Activated CD4-positive, CD25-positive, alpha-beta regulatory T cell treated with anti-CD3 and anti-CD28 coated beads, Interleukin-2, amount 50 U/mL, for 24 hours (primary cell): ENCODE results near the gene NFIC.
"Not testable (repeated sequence)": the region's sequence is repeated elsewhere in the genome, so short reads cannot be mapped to it uniquely, and the experiment has no call there.

Experiments
- ATAC-seq, 2 donors: fragments of 150-1000 bp; cut with Tn5 transposase; one replicate each; pipeline ENCODE4 v1.10.0; 2021; ENCODE audit warnings: mild to moderate bottlenecking in 1 of 2, moderate library complexity in 1 of 2

Gene NFIC

DNA sequence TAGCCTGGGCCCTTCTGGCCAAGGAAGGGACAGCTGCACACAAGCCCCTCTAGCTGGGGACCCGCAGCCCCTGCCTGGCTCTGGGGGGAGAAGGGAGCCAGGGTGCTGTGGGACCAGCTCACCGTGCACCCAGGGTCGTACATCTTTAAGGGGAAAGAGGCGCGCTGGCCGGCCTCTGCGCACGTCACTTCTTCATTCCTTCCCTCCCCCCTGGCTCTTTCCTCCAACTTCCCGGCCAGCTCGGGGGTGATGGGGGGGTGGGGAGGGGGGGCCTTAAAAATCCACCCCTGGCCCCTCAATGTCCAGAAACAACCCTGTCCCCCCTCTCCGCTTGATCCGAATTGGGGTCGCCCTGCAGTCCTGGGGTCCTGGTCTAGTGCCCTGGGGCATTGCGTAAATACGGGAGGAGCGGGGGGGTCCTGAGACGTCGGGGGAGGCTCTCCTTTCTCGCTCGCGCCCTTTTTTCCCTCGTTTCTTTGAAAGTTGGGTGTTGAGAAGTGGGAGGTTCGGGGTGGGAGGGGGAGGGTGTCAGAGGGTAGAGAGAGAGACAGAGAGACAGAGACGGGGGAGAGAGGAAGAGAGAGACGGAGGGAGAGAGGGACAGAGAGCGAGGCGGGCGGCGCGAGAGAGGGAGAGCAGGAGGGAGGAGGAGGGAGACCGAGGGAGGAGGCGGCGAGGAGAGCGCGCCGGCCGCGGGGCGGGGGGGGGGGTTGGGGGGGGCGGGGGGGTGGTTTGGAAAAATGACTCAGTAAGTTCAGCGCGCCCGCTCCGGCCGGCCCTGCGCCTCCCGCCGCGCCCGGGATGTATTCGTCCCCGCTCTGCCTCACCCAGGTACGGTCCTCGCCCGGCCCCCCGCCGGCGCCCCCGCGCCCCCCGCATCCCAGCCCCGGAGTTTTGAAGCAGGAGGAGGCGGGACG lies at the start of gene NFIC:
Gene NFIC, plus strand, starts transcription at position 748 of the 917 bp plus-strand sequence. Its CDS starts 54 bp downstream, at position 802.
- ATAC-seq, result peak; percentile 40 to 46

DNA sequence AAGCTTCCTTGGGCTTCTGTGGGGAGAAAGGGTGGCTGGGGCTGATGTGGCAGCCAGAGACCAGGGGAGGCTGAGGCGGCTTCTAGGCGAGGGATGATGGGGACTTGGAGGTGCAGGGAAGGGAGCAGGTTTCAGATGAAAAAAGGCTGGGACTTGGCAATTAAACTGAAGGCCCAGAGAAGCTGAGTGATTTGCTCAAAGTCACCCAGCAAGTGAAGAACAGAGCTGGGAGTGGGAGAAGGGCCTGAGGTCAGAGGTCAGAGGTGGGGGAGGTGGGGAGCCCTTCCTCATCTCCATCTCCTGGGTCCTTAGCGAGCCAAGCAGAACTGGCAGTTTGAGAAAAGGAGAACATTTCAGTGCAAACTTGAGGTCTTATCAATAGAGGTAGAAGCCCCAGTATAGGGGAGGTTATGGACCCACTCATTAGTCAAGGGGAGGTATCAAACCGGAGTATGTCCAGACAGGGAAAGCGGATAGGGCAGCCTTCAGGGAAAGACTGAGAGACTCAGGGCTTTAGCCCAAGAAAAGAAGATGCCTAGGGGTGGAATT lies 49.6 kb upstream of the NFIC start:
- ATAC-seq, result no peak

DNA sequence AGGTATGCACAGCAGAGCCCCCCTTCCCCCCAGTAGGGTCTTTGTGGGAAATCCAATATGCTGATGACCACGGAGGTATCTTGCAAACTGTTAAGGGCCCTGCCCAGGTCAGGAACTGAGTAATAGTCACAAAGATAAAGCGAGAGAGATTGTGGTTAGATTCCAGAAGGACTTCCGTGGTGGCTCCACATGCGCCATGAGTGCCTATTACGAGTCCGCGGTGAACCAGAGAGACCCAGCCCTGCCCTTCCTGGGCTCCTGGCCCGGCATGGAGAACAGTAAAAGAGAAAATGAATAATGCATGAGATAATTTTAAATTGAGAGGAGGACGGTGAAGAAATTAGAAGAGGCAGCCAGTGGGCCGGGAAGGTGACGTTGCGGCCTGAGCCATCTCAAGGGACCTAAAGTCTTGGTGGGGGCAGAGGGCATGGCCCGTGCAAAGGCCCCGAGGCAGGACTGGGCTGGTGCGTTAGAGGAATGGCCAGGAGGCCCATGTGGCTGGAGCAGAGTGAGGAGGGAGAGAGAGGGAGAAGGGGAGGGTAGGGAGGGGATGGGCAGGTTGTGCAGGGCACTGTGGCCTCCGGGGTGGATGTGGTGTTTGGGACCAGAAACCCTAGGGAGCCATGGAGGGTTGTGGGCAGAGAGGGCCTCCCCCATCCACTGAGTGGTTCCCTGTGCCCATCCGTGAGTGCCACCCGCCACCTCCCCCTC lies 46.6 kb upstream of the NFIC start:
- ATAC-seq, result no peak

DNA sequence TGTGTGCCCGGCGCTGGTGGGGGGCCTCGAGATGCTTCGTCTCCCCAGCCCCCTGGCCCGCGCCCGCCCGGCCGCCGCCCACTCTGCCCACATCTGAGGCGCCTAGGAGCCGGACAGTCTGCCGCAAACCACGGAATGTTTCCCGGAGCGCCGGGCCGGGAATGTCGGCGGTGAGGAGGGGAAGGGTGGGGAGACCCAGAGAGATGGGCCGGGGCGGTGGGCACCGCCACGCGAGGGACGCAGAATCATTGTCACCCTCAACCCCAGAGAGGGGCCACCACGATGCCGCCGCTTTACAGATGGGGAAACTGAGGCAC lies 46.1 kb upstream of the NFIC start:
- no peak for ATAC-seq

DNA sequence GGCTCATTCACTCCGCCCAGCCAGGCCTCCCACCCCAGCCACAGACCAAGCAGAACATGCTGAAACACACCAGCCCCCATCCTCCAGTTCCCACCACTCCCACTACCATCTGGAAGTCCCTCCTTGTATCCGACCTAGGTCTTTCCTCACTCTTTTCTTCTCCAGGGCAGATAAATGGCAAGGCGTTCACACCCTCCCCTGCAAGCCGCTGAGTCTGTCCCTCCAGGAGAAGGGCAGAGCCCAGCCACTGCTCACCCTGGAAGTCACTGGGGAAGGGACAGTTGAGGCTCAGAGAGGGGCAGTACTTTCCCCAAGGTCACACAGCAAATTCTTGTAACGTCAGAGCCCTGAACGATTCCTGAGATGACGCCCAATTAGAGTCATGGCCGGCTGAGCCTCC lies 45.5 kb upstream of the NFIC start:
- no peak for ATAC-seq

DNA sequence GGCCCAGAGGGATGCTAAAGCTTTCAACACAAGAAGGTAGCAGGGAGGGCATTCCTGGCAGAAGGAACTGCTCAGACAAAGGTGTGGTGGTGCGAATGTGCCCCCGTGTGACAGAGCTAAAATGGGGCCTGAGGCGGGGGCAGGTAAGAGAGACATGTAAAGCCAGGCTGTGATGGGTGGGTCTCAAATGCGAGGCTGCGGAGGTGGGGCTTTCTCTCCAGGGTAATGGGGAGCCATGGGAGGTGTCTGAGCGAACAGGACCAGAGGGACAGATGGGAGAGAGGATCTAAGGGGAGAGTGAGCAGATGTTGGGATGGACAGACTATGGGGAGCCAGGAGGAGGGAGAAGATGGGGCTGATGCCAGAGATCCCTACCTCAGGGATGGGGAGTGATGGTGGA lies 44.7 kb upstream of the NFIC start:
- ATAC-seq, result no peak

DNA sequence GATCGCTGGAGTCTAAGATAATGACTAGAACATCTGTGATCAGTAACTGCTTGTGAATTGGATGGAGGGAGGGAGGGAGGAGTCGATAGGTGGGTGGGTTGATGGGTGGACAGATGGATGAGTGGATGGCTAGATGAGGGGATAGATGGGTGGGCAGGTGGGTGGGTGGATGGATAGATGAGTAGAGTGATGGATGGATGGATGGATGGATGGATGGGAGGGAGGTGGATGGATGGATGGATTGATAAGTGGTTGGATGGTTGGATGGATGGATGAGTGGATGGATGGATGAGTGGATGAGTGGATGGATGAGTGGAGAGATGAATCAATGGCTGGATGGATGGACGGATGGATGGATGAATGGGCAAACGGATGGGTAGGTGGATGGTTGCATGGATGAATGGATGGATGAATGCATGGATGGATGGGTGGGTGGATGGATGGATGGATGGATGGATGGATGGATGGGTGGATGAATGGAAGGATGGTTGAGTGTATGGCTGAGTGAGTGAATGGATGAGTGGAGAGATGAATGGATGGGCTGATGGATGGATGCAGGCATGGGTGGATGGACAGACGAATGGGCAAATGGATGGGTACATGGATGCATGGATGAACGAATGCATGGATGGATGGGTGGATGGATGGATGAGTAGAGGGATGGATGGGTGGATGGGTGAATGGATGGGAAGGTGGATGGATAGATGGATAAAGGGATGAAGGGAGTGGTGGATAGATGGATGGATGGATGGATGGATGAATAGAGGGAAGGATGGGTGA lies 44.0 kb upstream of the NFIC start:
- no peak for ATAC-seq

DNA sequence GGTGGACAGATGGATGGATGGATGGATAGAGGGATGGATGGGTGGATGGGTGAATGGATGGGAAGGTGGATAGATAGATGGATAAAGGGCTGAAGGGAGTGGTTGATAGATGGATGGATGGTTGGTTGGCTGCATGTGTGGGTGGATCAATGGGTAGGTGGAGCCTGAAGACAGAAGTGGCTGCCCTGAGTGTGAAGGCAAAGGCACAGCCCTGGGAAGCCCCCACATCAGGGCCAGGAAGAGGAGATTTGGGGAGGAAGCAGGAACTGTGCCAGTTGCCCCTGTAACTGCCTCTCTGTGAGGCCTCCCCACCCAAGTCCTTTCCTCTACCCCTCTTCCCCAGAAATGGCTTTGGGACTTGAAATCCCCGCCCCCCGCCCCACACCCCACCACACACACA lies 43.4 kb upstream of the NFIC start:
- ATAC-seq, result no peak

DNA sequence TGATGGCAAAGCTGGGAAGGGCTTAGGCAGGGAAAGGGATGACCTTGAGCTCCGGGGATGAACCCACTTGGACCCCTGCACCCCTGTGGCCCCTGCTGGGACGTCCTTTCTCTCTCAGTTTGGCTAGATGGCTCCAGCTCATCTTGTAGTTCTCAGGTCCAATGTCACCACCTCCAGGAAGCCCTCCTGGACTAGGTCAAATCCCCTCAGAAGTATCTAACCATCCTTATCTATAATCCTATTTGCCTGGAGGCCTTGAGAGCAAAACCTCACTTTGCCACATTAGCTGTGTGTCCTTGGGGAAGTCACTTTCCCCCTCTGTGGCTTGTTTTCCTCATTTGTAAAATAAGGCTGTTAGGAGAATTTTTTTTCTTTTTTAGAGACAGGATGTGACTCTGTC lies 42.7 kb upstream of the NFIC start:
- ATAC-seq, result no peak

DNA sequence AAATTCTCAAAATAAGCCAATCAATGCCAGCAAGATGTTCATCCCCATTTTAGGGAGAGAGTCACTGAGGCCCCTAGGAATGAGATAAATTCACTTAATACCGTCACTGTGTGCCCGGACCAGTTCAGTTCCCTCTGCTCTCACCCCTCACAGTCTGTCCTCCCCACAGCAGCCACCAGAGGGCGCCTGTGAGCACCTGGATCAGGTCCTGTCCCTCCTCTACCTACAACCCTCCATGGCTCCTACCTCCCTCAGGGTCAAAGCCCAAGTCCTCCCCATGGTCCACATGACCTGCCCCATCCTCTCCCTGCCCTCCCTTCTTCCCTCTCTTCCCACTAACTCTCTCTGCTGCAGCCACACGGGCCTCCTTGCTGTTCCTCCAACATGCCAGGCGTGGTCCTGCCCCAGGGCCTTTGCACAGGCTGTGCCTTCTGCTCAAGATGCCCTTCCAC lies 42.0 kb upstream of the NFIC start:
- peak; percentile 44 to 66 for ATAC-seq

DNA sequence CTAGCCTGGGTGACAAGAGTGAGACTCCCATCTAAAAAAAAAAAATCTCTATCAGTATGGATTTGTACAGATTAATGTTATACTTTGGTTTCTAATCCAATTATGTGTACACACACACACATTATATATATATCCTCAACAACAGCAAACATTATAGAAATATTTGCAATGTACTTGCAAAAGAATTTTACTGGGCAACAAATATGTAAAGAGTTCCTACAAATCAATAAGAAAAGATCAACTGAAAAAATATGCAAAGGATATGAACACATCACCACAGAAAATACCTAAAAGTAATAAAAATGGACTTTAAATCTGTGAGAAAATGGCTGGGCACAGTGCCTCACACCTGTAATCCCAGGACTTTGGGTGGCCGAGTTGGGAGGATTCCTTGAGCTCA lies 40.9 kb upstream of the NFIC start:
- ATAC-seq, result no peak

DNA sequence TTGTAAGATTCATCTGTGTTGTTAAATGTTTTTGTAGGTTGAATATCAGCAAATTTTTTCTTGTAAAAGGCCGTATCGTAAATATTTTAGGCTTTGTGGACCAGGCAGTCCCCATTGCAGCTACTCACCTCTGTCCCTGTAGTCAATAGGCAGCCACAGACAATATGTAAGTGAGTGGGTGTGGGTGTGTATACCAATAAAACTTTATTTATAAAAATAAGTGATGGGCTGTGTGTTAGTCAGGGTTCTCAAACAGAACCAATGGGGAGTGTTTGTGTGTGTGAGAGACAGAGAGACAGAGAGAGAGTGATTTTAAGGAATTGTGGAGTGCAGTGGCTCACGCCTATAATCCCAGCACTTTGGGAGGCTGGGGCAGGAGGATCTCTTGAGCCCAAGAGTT lies 37.6 kb upstream of the NFIC start:
- no peak for ATAC-seq

DNA sequence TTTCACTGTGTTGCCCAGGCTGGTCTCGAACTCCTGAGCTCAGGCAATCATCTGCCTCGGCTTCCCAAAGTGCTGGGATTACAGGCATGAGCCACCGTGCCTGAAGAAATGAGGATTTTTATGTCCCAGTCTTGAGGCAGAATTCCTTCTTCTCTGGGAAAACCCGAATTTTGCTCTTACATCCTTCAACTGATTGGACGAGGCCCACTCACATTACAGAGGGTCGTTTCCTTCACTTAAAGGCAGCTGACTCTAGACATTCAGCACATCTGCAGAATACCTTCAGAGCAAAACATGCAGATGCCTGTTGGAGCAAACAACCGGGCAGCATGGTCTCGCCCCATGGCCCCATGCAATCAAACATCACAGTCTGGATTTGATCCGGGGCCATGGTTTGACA lies 36.3 kb upstream of the NFIC start:
- no peak for ATAC-seq

DNA sequence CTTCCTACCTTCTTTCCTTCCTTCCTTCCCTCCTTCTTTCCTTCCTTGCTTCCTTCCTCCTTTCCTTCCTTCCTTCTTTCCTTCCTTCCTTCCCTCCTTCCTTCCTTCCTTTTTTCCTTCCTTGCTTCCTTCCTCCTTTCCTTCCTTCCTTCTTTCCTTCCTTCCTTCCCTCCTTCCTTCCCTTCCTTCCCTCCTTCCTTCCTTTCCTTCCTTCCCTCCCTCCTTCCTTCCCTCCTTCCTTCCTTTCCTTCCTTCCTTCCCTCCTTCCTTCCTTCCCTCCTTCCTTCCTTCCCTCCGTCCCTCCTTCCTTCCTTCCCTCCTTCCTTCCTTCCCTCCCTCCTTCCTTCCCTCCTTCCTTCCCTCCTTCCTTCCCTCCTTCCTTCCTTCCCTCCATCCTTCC lies 34.2 kb upstream of the NFIC start:
- ATAC-seq, result not testable (repeated sequence)

DNA sequence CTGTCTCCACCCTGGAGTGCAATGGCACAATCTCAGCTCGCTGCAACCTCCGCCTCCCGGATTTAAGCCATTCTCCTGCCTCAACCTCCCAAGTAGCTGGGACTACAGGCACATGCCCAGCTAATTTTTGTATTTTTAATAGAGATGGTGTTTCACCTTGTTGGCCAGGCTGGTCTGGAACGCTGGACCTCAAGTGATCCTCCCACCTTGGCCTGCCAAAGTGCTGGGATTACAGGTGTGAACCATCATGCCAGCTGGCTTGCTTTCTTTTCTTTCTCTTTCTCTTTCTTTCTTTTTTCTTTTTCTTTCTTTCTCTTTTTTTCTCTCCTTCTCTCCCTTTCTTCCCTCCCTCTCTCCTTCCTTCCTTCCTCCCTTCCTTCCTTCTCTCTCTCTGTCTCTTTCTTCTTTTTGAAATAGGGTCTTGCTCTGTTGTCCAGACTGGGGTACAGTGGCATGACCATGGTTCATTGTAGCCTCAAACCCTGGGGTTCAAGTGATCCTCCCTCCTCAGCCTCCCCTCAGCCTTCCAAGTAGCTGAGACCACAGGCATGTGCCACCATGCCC lies 33.3 kb upstream of the NFIC start:
- ATAC-seq, result no peak

DNA sequence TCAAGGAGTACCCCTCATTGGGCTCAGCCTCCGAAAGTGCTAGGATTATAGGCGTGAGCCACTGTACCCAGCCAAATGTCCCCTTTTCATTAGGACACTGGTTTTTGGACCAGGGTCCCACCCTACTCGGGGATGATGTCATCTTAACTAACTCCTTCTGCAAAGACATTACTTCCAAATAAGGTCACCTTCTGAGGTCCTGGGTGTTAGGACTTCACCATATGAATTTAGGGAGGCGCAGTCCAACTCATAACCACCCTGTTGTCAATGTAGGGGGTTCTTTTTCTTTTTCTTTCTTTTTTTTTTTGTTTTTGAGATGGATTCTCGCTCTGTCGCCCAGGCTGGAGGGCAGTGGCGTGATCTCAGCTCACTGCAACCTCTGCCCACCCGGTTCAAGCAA lies 32.7 kb upstream of the NFIC start:
- ATAC-seq, result no peak

DNA sequence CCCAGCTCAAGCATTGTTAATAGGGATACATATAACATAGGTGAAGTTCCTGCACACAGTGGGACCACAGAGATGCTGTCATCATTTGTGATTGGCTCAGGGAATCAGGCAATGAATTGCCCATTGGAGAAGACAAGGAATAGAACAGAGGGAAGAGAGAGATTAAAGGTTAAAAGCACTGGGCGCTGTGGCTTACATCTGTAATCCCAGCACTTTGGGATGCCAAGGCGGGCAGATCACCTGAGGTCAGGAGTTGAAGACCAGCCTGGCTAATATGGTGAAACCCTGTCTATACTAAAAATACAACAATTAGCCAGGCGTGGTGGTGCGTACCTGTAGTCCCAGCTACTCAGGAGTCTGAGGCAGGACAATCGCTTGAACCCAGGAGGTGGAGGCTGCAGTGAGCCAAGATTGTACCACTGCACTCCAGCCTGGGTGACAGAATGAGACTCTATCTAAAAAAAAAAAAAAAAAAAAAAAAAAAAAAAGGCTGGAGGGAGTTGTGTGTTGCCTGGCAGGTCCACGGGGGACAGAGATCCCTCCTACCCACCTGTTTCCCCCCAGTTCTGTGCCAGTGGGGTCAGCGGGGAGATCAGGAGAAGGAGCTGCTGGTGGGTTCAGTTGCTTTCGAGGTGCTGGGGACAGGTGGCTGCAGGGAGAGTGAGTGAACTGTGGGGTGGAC lies 31.5 kb upstream of the NFIC start:
- not testable (repeated sequence) for ATAC-seq

DNA sequence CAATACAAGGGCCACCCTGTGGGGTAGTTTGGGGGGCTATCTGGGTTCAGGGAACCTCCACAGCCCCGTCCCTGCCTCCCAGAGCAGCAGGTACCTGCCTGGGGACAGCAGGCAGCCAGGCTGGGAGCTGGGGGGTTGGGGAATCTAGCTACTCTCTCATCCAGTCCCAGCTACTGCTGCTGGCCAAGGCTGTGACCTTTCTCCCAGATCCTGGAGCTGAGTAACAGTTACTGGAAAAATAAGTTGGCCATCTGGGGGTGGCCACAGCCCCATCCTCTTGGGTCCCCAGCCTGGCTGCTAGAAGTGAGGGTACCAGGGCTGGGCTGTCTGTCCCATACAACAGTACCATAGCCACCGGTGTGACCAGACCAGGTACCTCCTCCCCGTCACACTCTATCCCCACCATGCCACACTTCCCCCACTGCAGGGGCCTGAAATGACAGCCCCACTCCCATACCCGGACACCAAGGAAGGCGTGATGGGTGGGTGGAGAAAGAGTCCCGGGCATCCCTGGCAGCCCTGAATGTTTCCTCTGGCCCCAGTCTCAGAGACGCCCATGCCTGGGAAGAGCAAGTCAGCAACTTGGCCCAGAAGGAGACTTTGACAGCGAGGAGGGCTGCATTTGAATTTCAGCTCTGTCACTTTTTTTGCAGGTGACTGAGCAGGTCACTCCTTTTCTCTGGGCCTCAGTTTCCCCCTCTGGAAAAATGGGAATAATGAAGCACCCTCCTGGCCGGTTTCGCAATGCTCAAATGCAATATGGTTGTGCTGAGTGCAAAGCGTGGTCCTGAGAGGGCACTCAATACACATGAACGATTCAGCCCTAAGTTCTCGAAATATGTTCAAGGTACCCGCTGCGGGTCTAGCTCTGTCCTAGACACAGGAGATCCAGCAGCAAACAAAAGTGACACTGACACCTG lies 30.7 kb upstream of the NFIC start:
- ATAC-seq, result no peak

DNA sequence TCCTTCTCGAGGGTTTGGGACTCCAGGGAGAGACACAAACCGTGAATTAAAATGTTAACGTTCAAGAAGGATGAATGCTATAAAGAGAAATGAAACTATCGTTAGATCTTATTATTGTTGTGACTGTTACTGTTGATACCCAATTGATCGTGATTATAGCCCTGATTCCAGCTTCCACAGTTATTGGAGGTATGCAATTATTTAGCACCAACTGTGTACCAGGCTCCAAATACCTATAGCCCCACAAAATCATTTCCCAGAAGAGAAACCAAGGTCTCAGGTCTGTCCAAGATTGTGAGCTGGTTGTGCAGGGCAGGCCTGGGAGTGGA lies 30.1 kb upstream of the NFIC start:
- ATAC-seq, result no peak

DNA sequence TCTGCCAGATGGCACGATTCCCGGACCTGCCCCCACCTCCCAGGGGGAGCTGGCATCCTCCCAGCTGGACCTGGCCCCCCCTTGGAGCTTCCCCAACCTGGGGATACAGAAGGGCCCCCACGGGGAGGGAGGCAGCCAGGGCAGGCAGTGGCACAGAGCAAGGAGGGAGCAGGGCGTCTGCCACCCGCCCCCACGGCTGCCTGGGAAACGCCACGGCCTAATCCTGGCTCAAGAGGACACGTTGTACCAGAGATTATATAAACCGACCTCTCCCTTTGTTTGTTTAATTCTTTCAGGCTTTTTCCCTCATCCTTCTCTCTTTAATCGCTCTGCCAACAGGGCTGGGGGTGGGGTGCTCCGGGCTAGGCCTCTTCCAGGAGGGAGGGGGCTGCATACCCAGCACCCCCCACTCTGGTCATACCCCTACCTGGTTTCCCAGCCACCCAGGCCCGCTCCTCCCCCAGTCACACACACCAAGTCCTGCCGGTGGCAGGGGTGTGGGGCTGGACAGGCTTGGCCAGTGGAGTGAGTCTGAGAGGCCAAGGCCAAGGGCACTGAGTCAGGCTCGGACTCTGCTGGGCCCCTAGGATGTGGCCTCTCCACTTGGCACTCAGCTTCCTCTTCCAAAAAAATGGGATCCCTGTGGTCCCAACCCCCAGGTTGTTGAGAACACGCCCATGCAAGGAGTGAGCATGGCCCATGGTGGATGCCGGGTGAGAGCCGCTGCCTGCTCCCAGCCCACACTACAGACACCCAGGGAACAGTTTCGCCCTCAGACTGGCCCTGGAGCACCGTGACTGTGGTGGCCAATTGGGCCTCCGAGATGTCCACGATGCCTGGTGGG lies 29.5 kb upstream of the NFIC start:
- no peak for ATAC-seq
